NCI-H1105 treated with DMSO at 0.1 percent for 48 hours (cell line): ENCODE measurements around the gene PHACTR2.
"Not testable (repeated sequence)": the region's sequence is repeated elsewhere in the genome, so short reads cannot be mapped to it uniquely, and the experiment has no call there.

Experiments used
- DNase-seq: peaks from one replicate; lab custom pipeline; 2025; lab: John Stamatoyannopoulos, UW

PHACTR2 gene

DNA sequence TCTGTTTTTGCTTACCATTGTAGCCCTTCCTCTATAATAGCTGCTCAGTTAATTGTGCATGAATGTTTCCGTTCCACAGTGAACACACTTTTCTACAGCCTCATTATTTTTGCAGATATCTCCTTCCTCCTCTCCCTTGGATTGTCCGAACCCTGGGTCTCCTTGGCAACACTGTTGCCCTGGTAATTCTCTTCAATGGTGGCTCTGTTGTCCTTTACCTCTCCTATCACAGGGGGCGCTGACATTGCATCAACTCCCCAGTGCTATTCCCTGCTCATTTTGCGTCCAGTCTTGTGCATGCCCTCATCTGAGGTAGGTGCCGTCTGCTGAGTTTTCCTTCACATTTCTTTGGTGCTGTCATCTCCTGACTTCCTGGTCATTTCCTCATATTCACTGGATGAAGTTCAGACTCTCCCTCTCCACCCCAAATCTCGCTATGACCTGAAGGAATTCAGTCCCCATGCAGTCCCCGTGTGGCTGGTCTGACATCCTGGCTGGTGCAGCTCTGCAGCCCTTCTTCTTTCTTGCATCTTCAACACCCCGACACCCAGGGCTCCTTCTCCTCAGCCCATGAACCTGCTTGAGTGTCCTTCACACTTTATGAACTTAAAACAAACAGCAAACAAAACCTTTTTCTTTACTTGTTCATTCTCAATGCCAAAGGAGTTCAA is 21.1 kb downstream of the PHACTR2 start:
- DNase-seq: no peak

DNA sequence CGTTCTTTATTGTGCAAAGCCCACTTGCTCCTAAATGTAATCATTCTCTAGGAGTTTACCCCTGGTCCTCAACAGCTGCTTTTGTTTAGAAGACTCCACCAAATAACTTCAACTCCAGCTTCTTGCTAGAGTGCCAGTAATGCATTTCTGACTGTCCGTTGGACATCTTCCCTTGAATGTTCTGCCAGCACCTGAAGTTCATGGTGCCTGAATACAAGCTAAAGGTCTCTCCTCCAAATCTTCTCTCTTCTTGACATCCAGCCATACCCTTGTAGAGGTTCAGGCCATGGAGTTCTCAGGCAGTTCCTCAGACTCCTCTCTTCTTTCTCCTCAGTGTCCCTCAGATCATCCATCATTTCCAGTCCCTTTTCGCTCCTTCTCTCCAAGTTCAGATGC is 21.7 kb downstream of the PHACTR2 start:
- no peak for DNase-seq

GRCh38 chr6:143700684-143701348 is 23.1 kb downstream of the PHACTR2 start:
- DNase-seq: no peak

GRCh38 chr6:143701349-143702234 is 23.8 kb downstream of the PHACTR2 start:
- DNase-seq: no peak

DNA sequence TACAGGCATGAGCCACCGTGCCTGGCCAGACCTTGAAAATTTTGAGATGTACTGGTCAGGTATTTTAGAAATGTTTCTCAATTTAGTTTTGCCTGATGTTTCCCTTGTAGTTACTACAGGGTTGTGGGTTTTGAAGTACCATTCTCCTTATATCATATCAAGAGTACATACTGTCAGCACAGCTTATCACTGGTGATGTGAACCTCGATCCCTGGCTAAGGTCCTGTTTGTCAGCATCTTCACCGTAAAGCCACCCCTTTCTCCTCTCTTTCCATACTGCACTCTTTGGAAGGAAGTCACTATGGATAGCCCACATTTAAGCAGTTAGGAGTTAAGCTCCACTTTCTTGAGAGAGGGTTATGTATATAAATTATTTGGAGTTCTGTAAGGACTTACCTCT is 27.8 kb downstream of the PHACTR2 start:
- DNase-seq: no peak

GRCh38 chr6:143707697-143708096 is 29.9 kb downstream of the PHACTR2 start:
- no peak for DNase-seq

DNA sequence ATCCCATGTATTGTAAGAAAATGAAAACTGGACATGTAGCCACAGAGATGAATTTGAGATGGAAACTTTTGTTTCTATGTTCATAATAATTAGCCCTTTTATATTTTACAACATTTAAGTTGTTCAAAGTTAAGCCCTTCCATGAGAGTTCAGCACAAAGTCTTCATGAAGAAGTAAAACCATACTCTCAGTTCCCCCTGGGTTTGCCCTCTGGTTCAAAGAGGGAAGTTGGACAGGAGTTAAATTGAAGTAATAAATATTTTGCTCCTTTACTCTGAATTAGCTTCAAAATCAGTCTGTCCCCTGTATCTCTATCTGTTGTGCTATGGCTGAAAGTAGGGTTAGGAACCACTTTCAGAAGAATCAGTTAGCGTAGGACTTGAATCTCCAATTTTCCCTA is 31.1 kb downstream of the PHACTR2 start:
- DNase-seq: no peak

DNA sequence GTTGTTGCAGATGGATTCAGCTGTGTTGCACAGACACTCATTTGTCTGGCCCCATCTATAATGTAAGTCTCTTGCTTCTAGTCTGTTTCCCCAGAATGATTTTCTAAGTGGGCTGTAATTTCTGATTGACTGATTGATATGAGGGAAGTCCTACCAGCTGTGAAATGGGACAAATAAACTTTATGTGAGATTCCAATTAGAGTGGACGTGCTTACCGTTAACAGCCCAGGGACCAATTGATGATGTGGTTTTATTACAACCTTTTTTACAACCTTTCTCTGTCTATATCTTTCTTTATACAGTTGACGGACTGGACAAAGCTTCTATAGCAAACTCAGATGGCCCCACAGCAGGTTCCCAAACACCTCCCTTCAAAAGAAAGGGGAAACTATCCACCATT is 33.9 kb downstream of the PHACTR2 start:
- no peak for DNase-seq

DNA sequence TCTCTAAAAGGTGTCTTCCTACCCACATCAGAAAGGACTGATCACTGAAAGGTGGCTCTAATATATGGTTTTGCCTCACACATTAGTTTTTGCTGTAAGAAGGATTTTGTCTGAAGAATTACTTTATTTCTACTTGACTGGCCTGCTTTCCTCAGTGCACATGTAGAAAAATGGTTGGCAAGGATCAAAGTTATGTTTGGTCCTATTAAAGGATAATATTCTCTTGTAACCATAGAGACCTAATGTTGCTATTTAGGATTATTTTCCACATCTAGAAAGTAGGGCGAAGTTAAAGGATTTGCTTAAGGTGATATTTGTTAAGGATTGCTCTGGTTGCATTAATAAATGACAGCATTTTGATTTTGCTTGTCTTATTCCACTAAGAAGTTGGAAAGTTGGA is 40.7 kb downstream of the PHACTR2 start:
- DNase-seq: no peak

- DNase-seq: no peak
These were observed 43.9 kb downstream of the PHACTR2 start for GRCh38 chr6:143721642-143722041.

- no peak for DNase-seq
These were observed 47.1 kb downstream of the PHACTR2 start for GRCh38 chr6:143724876-143725275.

DNA sequence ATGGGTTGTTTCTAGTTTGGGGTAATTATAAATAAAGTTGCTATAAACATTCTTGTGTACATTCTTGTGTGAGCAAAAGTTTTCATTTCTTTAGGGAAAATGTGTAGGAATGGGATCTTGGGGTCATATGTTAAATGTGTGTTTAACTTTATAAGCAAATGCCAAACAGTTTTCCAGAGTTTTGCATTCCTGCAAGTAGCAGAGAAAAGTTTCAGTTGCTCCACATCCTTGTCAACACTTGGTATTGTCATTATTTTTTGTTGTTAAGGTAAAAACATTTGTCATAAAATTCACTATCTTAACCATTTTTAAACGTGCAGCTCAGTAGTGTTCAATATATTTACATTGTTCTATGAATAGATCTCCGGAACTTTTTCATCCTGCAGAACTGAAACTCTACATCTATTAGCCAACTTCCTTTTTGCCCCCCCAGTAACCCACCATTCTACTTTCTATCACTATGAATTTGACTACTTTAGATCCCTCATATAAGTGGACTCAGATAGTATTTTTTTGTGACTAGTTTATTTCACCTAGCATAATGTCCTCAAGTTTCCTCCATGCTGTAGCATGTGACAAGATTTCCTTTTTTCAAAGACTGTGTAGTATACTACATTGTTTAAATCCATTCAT is 48.4 kb downstream of the PHACTR2 start:
- DNase-seq: no peak

- no peak for DNase-seq
These were observed 49.3 kb downstream of the PHACTR2 start for GRCh38 chr6:143727035-143727434.

- DNase-seq: no peak
These were observed 54.0 kb downstream of the PHACTR2 start for GRCh38 chr6:143731789-143732188.

DNA sequence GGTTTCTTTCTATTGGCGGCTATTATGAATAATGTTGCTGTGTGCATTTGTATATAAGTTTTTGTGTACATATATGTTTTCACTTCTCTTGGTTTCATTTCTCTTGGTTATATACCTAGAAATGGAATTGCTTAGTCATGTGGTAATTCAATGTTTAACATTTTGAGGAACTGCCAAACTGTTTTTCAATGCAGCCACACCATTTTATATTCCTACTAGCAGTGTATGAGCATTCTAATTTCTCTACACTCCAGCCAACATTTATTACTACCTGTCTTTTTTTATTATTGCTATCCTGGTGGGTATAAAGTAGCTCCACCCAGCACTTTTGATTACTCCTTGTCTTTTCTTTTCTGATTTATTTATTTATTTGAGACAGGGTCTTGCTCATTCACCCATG is 54.8 kb downstream of the PHACTR2 start:
- DNase-seq: no peak

- no peak for DNase-seq
These were observed 55.7 kb downstream of the PHACTR2 start for GRCh38 chr6:143733510-143733909.

DNA sequence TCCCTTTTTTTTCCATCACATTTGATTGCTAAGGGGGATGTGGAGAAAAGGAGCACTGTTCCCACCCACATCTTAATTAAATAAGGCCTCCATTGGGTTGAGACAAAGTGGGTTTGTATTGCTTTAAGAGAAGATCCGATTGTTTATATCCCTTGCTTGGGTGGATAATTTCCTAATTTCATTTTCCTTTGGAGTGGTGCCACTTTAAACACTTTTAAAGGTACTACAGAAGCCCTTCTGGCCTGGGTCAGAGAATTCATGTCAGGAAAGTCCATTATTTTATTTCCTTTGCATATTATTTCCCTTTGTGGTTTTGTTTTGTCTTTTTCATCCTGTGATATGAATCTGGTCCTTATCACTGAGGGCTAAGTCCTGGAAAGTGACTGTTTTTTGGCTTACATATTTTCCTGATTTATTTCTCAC is 56.9 kb downstream of the PHACTR2 start:
- peak; percentile 9 for DNase-seq

DNA sequence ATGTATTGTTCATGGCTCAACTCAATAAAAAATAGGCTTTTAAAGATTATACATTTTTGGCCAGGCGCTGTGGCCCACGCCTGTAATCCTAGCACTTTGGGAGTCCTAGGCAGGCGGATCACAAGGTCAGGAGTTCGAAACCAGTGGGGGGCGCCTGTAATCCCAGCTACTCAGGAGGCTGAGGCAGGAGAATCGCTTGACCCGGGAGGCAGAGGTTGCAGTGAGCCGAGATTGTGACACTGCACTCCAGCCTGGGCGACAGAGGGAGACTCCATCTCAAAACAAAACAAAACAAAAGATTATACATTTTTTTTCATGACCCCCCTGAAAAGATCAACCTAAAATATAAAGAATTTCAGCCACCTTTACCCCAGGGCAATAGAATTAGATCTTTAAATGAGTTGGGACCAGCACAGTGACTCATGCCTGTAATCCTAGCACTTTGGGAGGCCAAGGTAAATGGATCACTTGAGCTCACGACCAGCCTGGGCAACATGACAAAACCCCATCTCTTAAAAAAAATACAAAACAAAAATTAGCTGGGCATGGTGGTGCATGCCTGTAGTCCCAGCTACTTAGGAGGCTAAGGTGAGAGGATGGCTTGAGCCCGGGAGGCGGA is 60.4 kb downstream of the PHACTR2 start:
- DNase-seq: not testable (repeated sequence)

- no peak for DNase-seq
These were observed 61.6 kb downstream of the PHACTR2 start for GRCh38 chr6:143739341-143739851.

- DNase-seq: no peak
These were observed 62.4 kb downstream of the PHACTR2 start for GRCh38 chr6:143740213-143740612.

DNA sequence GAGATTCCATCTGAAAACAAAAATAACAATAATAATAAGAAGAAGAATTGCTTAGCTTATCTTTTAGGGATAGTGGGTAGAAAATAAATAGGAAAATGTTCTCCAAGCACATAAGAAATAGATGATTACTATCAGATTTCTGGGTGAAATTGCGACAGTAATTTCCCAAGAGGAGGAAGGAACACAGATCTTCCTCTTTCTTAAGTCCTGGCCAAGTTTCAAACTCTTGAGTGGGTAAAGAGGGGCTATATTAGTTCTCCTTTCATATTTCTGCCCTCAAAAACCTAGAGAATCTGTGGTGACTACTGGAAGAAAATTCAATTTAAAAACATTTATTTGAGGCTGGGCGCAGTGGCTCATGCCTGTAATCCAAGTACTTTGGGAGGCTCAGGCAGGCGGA is 63.7 kb downstream of the PHACTR2 start:
- no peak for DNase-seq
